ENCODE measurements around the gene SBK3.

DNA sequence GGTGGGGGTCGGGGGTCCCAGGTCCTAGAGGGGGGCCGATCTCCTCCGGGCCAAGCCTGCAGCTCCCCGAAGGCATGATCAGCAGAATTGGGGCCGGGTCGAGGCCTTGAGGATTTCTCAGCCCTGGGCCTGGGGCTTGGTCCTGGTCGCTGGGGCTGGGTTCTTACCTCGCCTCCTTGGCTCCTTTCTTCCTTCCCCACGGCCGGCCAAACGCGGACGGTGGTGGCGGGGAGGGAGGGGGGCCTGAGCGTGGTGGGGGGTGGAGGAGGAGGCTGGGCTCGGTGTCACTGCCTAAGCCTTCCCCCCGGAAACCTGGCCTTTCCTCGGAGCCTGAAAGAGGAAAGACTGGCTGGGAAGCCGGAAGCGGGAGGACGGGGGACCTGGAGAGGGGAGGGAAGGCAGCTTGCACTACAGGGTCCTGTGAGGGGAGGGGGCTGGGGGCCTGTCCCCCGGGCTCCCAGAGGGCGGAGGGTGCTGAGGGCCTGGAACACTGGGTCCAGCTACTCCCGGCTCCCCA lies 35.3 kb upstream of the SBK3 start, which contains the start of gene ZNF579:
- TF ChIP-seq, protein P1, sequence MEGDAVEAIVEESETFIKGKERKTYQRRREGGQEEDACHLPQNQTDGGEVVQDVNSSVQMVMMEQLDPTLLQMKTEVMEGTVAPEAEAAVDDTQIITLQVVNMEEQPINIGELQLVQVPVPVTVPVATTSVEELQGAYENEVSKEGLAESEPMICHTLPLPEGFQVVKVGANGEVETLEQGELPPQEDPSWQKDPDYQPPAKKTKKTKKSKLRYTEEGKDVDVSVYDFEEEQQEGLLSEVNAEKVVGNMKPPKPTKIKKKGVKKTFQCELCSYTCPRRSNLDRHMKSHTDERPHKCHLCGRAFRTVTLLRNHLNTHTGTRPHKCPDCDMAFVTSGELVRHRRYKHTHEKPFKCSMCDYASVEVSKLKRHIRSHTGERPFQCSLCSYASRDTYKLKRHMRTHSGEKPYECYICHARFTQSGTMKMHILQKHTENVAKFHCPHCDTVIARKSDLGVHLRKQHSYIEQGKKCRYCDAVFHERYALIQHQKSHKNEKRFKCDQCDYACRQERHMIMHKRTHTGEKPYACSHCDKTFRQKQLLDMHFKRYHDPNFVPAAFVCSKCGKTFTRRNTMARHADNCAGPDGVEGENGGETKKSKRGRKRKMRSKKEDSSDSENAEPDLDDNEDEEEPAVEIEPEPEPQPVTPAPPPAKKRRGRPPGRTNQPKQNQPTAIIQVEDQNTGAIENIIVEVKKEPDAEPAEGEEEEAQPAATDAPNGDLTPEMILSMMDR (IDR thresholded peaks at IDR 0.05) = no peak
- no peak for TF ChIP-seq POLR2A (IDR thresholded peaks at IDR 0.05)
- TF ChIP-seq EP300 (IDR thresholded peaks at IDR 0.05) = no peak
- TF ChIP-seq POLR2AphosphoS5 (IDR thresholded peaks at IDR 0.05) = peak; percentile 42 to 89 (median 45)

All from stomach (tissue), 4 donors.